Medulla oblongata (tissue), 1 donor: Measurements from ENCODE around the gene MAN1A1.

Source experiments
- DNase-seq: peaks from one replicate; pipeline ENCODE4 v3.0.0-alpha.2; 2015; ENCODE audit errors: extremely low spot score

Gene MAN1A1

DNA sequence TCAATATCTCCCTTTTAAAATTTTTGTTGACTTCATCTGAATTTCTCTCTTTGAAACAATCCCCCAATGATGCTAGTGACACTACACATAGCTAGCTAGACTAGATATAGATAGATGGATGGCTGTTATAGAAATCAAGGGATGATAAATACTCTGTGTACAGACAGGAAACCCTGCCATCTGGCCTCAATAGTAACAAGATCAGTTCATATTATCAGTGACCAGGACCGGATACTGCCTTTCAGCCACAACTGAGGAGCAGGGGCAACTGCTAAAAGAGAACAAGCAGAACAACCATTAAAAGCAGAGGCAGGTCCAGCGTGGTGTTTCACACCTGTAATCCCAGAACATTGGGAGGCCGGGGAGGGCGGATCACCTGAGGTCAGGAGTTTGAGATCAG, 152.8 kb downstream of the MAN1A1 start:
- no peak for DNase-seq

DNA sequence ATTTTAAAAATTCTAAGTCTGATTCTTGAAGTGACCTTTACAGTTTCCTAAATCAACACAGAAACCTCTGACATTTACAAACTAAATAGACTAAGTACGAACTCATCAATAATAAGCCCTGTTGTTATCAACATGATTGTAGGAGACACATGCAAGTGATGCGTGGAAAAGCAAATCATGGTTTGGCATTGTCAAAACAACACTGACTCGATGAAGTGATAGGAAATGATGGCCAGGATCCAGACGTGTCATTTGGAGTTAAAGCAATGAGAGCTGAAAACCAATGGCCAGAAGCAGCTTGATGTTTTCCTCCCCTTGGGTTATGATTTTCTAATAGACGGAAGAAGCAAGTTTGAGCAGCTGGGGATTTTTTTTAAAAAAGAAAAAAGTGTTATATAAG, 153.7 kb downstream of the MAN1A1 start:
- no peak for DNase-seq

DNA sequence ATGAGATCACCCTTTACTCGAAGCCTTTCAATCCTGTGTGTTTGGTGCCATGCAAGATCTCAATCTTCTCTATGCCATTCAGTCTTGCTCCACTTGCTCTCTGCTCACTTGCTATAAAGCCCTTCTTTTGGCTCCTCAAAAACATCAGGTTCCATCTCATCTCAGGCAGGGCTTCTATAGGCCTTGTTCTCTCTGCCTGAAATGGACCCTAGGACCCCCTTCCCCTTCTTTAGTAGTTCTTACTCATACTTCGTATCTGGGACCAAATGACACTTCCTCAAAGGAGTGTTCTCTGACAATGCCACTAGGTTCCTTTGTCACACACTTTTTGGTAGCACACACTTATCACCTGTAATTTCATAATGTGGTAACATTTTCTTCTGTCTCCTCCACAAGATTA, 154.4 kb downstream of the MAN1A1 start:
- no peak for DNase-seq

DNA sequence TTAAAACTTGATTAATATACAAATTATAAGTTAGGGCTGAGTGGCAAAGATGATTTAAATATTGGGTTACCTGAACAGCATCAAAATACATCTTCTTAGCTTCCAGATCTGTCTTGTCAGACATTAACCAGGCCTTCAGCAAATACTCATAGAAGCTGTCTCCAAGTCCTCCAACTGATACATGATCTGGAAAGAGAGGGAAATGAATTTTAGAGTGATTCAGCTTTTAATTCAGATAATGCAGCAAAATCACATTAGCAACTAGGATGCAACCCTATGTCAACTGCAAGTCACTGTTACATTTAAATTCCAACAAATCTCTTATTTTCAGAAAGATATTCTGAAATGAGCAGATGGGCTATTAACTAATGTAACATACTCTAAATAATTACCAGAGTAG, 155.9 kb downstream of the MAN1A1 start:
- no peak for DNase-seq

- DNase-seq: no peak
These were observed 157.4 kb downstream of the MAN1A1 start for GRCh38 chr6:119192200-119192599.

DNA sequence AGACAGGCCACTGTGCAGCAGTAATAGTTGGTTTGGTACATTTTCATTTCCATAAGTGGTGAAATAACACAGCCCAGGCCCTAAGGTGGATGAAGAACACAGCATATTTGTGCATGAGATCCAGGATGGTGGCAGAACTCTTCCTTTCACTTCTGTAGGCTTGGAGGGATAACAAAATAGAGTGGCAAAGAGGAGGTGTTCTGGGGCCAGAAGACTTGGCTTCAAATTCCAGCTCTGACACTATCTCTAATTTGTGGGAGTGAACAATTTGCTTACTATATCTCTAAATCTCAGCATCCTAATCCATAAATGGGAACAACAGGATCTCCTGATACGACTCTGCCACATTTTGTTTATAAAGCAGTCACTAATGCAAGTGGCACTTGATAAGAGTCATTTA, 159.4 kb downstream of the MAN1A1 start:
- no peak for DNase-seq

- no peak for DNase-seq
These were observed 160.1 kb downstream of the MAN1A1 start for GRCh38 chr6:119189498-119189897.

GRCh38 chr6:119187596-119187995, 162.0 kb downstream of the MAN1A1 start:
- DNase-seq: no peak

- DNase-seq: no peak
These were observed 163.1 kb downstream of the MAN1A1 start for GRCh38 chr6:119186490-119186889.

- DNase-seq: no peak
These were observed 165.4 kb downstream of the MAN1A1 start for GRCh38 chr6:119184008-119184648.

- no peak for DNase-seq
These were observed 166.1 kb downstream of the MAN1A1 start for GRCh38 chr6:119183457-119183856.

DNA sequence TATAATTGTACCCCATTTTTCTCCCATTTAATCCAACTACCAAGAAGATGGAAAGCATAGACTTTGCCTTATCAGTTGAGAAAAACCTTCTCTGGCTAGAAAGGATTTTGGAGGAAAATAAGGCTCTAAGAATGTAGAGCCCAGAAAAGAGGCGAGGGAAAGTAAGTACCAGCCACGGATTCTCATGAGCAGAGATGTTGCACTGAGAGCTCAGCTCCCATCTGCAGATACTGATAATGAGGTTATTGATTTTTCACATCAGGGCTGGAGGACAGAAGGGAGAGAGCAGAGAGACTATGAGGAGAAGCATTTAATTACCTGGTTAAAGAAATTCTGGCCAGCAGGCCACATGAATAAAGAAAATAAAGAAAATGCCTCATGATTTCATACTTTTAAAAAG, 166.7 kb downstream of the MAN1A1 start:
- DNase-seq: no peak

DNA sequence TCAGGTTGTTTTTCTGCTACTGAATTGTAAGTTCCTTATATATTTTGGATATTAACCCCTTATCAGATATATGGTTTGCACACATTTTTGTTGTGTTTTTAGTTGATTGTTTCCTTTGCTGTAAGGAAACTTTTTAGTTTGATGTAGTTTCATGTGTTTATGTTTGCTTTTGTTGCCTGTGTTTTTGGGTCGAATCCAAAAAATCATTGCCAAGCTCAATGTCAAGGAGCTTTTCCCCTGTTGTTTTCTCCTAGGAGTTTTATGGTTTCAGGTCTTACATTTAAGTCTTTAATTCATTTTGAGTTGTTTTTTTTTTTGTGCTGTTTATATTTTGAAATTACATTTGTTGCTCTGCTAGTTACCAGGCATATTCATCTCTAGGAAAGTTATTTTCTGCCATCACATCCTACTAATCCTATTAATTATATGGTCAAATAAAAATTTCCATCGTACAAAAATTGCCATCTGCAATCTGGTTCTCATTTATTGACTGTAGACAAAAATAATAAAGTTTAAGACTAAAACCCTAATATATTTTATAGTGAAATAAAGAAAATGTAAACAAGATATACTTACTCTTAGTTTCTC, 167.3 kb downstream of the MAN1A1 start:
- DNase-seq: no peak

- DNase-seq: no peak
These were observed 168.5 kb downstream of the MAN1A1 start for GRCh38 chr6:119181046-119181445.

- no peak for DNase-seq
These were observed 169.7 kb downstream of the MAN1A1 start for GRCh38 chr6:119179842-119180241.

- DNase-seq: no peak
These were observed 170.5 kb downstream of the MAN1A1 start for GRCh38 chr6:119179062-119179461.

DNA sequence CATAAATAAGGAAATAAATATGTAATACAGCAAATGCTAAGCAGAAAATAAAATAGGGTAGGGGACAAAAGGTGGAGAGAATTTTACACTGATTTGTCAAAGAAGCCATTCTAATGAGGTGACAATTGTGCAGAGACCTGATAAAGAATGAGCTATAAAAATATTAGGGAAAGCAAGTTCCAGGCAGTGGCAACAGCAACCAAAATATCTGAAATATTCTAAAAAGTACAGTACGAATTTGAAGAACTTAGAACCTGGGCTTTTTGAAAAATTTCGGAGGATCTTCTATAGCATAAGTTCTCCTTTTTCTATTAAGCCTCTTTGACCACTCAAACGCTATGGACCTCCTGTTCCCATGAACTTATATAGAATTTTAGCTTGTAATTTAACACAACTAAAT, 173.1 kb downstream of the MAN1A1 start:
- DNase-seq: no peak

GRCh38 chr6:119174879-119175817, 174.4 kb downstream of the MAN1A1 start:
- no peak for DNase-seq

GRCh38 chr6:119174085-119174445, 175.5 kb downstream of the MAN1A1 start:
- DNase-seq: no peak

DNA sequence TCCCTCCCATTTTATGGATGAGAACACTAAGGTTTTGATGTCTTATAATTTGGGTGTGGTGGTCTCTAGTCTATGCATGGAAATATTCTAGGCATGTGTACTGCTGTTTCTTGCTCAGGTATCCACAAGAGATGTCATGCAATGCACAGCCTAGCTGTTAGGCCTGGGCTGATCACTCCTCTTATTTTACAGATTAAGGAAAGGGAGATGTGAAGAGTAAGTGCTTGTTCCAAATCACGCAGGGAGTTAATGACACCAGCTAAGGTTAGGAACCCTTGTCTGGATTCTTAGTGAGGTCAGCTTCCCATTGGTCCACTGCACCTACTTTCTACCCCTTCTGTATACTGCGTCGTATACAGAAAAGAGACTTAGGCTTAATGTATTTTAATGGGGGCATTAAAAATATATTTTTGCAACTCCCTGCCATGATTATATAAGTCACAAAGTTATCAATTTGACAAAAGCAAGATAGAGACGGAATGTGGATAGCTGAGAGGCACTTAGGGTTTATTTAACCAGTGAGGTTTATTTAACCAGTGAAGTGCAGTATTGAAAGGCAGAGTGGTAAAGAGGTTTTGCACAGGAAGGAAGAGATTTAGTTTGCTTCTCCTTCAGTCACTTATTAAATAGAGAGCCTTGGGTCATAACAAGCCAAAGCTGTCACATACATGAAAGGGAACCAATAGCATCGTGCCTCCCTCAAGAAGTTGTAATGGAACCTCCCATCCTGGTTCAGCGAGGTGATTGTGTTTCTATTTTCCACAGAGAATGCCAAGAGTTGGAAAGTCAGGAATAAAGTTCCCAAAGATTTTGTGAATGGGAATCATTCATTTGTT, 176.1 kb downstream of the MAN1A1 start:
- no peak for DNase-seq

DNA sequence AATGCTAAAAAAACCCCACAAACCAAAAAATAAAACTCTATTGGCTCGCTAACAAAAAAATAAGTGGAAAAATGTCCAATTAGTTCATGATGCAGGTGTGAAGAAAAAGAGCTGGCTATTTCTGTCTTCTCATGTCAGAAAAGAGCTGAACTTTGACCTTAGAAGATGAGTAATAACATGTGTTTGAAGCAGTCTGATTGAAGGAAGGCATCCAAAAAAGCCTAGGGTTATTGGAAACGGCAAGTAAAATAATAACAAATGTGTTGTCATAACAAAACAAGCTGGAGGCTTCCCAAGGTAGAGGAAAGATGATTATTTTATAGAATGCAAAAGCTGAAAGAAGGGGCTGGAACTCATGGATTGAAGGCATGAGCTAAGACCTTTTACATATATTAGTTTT, 176.7 kb downstream of the MAN1A1 start:
- no peak for DNase-seq
